HG03066 (cell line): ENCODE data around the gene ZNF512B.
A peak's percentile ranks its signal among the peaks of the same experiment; 100 is the strongest.
"Not testable (repeated sequence)": the region's sequence is repeated elsewhere in the genome, so short reads cannot be mapped to it uniquely, and the experiment has no call there.

Experiments
- ATAC-seq: cut with Tn5 transposase; IDR thresholded peaks from one replicate; pipeline ENCODE4 v1.9.1; 2021; ENCODE audit warnings: low read depth; ENCODE audit not compliant: unreplicated experiment

ZNF512B gene

GRCh38 chr20:63969838-63970713 lies at the start of gene ZNF512B:
Gene ZNF512B, minus strand, starts transcription at chr20:63969930. Its CDS starts 1,980 bp downstream, at chr20:63967950.
- ATAC-seq = no peak

- ATAC-seq = no peak
These were observed 45.9 kb upstream of the ZNF512B start for GRCh38 chr20:64015635-64016034.

GRCh38 chr20:64012385-64013154 lies 42.8 kb upstream of the ZNF512B start:
- not testable (repeated sequence) for ATAC-seq

- ATAC-seq = no peak
These were observed 41.6 kb upstream of the ZNF512B start for GRCh38 chr20:64011366-64011779.

GRCh38 chr20:64010711-64011237 lies 41.0 kb upstream of the ZNF512B start:
- ATAC-seq = no peak

GRCh38 chr20:64009811-64010387 lies 40.2 kb upstream of the ZNF512B start:
- ATAC-seq = no peak

GRCh38 chr20:64006902-64007301 lies 37.2 kb upstream of the ZNF512B start:
- ATAC-seq = no peak

GRCh38 chr20:64006490-64006889 lies 36.8 kb upstream of the ZNF512B start:
- ATAC-seq = no peak

- ATAC-seq = no peak
These were observed 35.7 kb upstream of the ZNF512B start for GRCh38 chr20:64005394-64005793.

GRCh38 chr20:64003960-64004725 lies 34.4 kb upstream of the ZNF512B start:
- no peak for ATAC-seq

- ATAC-seq = no peak
These were observed 31.9 kb upstream of the ZNF512B start for GRCh38 chr20:64001607-64002011.

GRCh38 chr20:64000906-64001305 lies 31.2 kb upstream of the ZNF512B start:
- ATAC-seq = no peak

- no peak for ATAC-seq
These were observed 13.2 kb upstream of the ZNF512B start for GRCh38 chr20:63982937-63983336.

- peak; percentile 41 for ATAC-seq
These were observed 11.3 kb upstream of the ZNF512B start, which contains the start of gene PRPF6 for GRCh38 chr20:63980806-63981728. Gene PRPF6, plus strand, starts transcription at chr20:63981132. Its CDS starts 114 bp downstream, at chr20:63981246.

- ATAC-seq = no peak
These were observed 10.6 kb upstream of the ZNF512B start for GRCh38 chr20:63980317-63980805.

GRCh38 chr20:63979557-63980316 lies 10.0 kb upstream of the ZNF512B start, which contains the start of gene SAMD10:
Gene SAMD10, minus strand, starts transcription at chr20:63979642. Its CDS starts 175 bp downstream, at chr20:63979467.
- no peak for ATAC-seq

- ATAC-seq = no peak
These were observed 9.5 kb upstream of the ZNF512B start for GRCh38 chr20:63979229-63979556.
